Ovary (tissue), 9 donors: Measurements from ENCODE around the gene XPNPEP2. TPM values are rescaled to one million over a fixed set of nuclear protein-coding genes. Genes with fewer than 3 reads are reported as not detected.

ENCODE experiments used
- DNase-seq, 5 donors: peaks; one replicate each; pipeline ENCODE4 v3.0.0-alpha.2; 2019 to 2020
- H3K27ac ChIP-seq, 2 donors: fragments of 200-600 bp; one replicate each; pipeline versions ENCODE4 v1.5.1 to v1.8.0; 2019 to 2022
- H3K27me3 ChIP-seq: fragments of 200-600 bp; one replicate; pipeline ENCODE4 v1.8.0; 2022
- H3K36me3 ChIP-seq: fragments of 200-600 bp; sonication (generic); one replicate; pipeline ENCODE4 v1.5.1; 2019
- H3K4me1 ChIP-seq: one replicate; pipeline ENCODE4 v1.8.1; 2013; ENCODE audit warnings: mild to moderate bottlenecking, moderate library complexity; ENCODE audit not compliant: insufficient read depth
- H3K4me3 ChIP-seq: fragments of 200-600 bp; sonication (generic); one replicate; pipeline ENCODE4 v1.5.1; 2017
- H3K9me3 ChIP-seq, 2 donors: fragments of 200-600 bp in 1 of 2; sonication (generic) in 1 of 2; one replicate each; pipeline versions ENCODE4 v1.5.1 to v1.8.1; 2013 to 2019; ENCODE audit warnings: mild to moderate bottlenecking in 1 of 2, moderate library complexity in 1 of 2
- EP300 ChIP-seq: sonication (generic); formaldehyde crosslinking; IDR thresholded peaks from one replicate; pipeline ENCODE4 v1.6.1; 2017; ENCODE audit warnings: antibody characterized with exemption
- POLR2A ChIP-seq: fragments of 450-650 bp; IDR thresholded peaks from one replicate; pipeline ENCODE4 v1.6.1; 2017; ENCODE audit warnings: antibody characterized with exemption, mild to moderate bottlenecking, moderate library complexity
- WGBS, 3 donors: extraction: QIAGEN DNeasy Blood & Tissue Kit in 1 of 3; methylation state at CpG; one replicate each; pipeline versions ENCODE4 v1.1.5 to v1.1.7; 2013 to 2017; 5-methylcytosine and 5-hydroxymethylcytosine counted together
- intact Hi-C, 4 donors: fragments of 100-400 bp; cut with DNase I; formaldehyde crosslinking; loops; one replicate each; pipeline versions ENCODE4 v1.11.0 to v1.15.1; 2022 to 2023
- polyA plus RNA-seq, 2 donors: library from polyadenylated mRNA; stranded (reverse); fragments of 200-250 nt in 1 of 2; fragments of 350-450 nt in 1 of 2; fragmentation: Illumina TruSeq in 1 of 2; extraction: RNeasy Lipid Tissue Mini Kit (QIAGEN cat#74804) in 1 of 2; gene quantifications; one replicate each; pipeline ENCODE4 v1.2.3, GENCODE V29; 2013 to 2014
- total RNA-seq, 7 donors: library from RNA; depleted of rRNA in 2 of 7; stranded (reverse); fragments of >200 nt in 2 of 7; fragmentation: NEBNext Ultra II Directional in 3 of 7; extraction: Animal tissue kit (Norgen Biotek cat#: 25700) in 3 of 7; gene quantifications; one replicate each; pipeline versions ENCODE4 v1.1.0 to v1.2.4, GENCODE V29; 2016 to 2023
- TF ChIP-seq, protein P1 (sequence below), 3 donors: fragments of 450-650 bp in 2 of 3; fragments of 200-600 bp in 1 of 3; IDR thresholded peaks; one replicate each; pipeline versions ENCODE4 v1.5.1 to v1.8.0; 2016 to 2022; ENCODE audit warnings: antibody characterized with exemption in 3 of 3, mild to moderate bottlenecking in 1 of 3
- donor health status: DM: no; HTN: no; CAD: no; lungs with moderate emphysema.
- donor health status: DM: no; HTN: no; CAD: no.
- donor health status: Bipolar disorder and iron deficiency.
- donor health status: DM: yes; HTN: yes; CAD: no.
- donor health status: DM: no; HTN: no; CAD: no.
- donor health status: DM: yes; HTN: yes; CAD: no.

The XPNPEP2 gene
- total and polyA plus RNA-seq, 9 donors = 0.28 to 6.4 (median 1.4) TPM

DNA sequence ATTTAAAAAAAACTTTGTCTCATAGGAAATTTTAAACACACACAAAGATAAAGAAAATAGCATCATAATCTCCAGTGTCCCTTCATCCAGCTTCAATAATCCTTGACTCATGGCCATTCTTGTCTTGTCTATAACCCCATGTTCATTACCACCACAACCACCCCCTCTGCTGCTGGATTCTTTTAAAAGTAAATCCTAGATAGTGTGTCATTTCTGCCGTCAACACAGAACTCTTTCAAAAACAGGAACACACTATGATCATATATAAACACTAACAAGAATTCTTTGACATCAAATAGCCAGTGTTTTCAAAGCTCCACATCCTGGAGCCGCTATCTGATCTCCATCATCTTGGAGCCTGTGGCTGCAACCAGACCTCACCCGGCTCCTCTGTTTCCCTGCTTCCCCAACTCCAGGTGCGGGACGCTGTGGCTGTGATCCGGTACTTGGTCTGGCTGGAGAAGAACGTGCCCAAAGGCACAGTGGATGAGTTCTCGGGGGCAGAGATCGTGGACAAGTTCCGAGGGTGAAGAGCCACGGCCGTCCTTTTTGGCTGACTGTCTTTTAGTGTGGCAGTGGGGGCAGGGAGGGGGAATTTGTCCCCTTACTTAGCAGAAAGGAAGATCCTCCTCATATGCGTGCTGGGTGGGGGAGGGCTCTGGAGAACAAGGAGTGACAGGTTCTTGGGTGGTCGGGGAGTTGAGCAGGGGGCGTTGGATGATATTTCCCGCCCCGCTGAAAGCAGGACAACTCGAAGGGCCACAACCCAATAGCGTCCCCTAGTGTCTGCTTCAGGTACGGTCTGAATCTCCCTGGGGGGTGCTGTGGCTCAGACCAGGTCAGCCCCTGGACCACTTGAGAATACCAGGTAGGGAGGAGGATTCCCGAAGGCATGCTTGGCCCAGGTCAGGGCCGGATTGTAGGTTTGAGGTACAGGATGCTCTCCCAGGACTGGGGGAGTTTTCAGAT is 15.6 kb downstream of the XPNPEP2 start:
- no peak for TF ChIP-seq EP300
- TF ChIP-seq, protein P1, sequence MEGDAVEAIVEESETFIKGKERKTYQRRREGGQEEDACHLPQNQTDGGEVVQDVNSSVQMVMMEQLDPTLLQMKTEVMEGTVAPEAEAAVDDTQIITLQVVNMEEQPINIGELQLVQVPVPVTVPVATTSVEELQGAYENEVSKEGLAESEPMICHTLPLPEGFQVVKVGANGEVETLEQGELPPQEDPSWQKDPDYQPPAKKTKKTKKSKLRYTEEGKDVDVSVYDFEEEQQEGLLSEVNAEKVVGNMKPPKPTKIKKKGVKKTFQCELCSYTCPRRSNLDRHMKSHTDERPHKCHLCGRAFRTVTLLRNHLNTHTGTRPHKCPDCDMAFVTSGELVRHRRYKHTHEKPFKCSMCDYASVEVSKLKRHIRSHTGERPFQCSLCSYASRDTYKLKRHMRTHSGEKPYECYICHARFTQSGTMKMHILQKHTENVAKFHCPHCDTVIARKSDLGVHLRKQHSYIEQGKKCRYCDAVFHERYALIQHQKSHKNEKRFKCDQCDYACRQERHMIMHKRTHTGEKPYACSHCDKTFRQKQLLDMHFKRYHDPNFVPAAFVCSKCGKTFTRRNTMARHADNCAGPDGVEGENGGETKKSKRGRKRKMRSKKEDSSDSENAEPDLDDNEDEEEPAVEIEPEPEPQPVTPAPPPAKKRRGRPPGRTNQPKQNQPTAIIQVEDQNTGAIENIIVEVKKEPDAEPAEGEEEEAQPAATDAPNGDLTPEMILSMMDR (IDR thresholded peaks at IDR 0.05) = no peak
- no peak for TF ChIP-seq POLR2A
- no peaks in the 10 kb centered on the region for H3K9me3 ChIP-seq
- H3K27ac ChIP-seq = no peak overlapping the region
- no peak for DNase-seq
- intact Hi-C loops = no loop called here
- no peak overlapping the region for H3K4me3 ChIP-seq
- H3K27me3 ChIP-seq = no peaks in the 10 kb centered on the region
- 40 to 67% (median 40%) methylated on average over 22 of the region's 22 CpGs for WGBS, 3 donors
- H3K36me3 ChIP-seq = no peaks in the 10 kb centered on the region
- no peaks in the 10 kb centered on the region for H3K4me1 ChIP-seq

DNA sequence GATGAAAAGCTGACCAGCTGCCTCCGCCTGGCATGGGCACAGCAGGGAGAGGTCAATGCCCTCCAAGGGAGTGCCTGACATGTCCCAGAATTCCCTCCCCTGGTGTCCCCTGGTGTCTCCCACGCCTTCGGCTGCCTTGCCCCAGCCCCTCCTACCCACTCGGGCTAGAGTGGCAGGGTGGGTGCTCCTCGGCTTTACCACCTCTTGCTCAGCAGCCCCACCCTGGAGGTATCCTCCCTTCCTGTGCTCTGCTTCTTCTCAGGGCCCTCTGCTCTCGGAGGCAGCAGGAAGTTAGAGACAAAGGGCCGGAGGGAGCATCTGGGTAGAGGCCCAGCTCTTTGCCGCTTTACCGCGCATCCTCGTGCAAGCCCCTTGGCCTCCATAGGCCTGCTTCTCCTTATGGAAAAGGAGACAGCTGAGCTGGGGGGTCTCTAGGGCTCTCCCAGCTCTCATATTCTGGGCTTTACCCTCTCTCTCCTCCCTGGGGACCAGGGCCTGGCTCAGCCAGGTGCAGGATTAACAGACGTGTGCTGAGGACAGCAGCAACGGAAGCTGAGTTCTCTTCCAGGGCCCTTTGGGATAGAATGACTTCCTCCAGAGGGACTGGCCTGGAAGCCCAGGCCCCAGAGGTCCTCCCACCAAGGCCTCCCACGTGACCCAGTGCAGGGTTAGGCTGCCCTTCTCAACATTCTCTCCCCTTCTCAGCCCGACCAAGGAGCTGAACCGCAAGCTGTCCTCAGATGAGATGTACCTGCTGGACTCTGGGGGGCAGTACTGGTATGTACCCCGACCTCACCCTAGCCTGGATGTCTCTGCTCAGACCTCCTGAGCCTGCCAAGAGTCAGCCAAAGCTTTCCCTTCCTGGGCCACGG is 17.2 kb downstream of the XPNPEP2 start:
- no peak for DNase-seq
- 69 to 74% (median 72%) methylated on average over 17 to 18 of the region's 18 CpGs for WGBS, 3 donors
- Histone ChIP-seq H3K27ac (no peak overlapping the region), H3K4me3 (no peak overlapping the region), H3K9me3 (no peaks in the 10 kb centered on the region), H3K27me3 (no peaks in the 10 kb centered on the region), H3K4me1 (no peaks in the 10 kb centered on the region), H3K36me3 (no peaks in the 10 kb centered on the region)
- TF ChIP-seq, protein P1 (IDR thresholded peaks at IDR 0.05) = no peak
- TF ChIP-seq EP300 (no peak), POLR2A (no peak)
- intact Hi-C loops = no loop called here

DNA sequence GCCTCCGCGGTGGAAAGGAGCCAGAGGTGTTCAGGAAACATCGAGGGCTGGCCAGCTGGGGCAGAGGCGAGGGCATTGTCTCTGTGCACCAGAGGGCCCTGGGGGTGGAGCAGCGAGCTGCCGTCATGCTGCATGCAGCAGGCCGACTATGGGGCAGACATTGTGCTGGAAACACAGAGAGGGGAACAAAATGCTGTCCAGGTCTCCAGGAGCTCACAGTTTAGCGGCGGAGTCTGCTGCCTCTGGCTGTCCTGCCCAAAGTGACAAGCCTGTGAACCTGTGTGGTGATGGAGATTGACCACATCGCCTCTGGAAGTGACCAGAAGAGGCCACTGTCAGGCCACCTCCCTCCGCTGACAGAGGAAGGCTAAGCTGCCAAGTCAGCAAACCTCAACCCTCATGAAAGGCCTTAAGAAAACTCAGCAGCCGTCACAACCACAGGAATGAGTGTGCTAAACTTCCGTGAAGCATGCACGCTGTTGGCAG is 20.8 kb downstream of the XPNPEP2 start:
- TF ChIP-seq POLR2A (no peak), EP300 (no peak)
- Histone ChIP-seq H3K27me3 (no peaks in the 10 kb centered on the region), H3K4me3 (no peak overlapping the region), H3K4me1 (no peaks in the 10 kb centered on the region), H3K9me3 (no peaks in the 10 kb centered on the region), H3K27ac (no peak overlapping the region), H3K36me3 (no peaks in the 10 kb centered on the region)
- DNase-seq = no peak
- 56 to 63% (median 60%) methylated on average over 14 of the region's 14 CpGs for WGBS, 3 donors
- intact Hi-C loops = no loop called here

DNA sequence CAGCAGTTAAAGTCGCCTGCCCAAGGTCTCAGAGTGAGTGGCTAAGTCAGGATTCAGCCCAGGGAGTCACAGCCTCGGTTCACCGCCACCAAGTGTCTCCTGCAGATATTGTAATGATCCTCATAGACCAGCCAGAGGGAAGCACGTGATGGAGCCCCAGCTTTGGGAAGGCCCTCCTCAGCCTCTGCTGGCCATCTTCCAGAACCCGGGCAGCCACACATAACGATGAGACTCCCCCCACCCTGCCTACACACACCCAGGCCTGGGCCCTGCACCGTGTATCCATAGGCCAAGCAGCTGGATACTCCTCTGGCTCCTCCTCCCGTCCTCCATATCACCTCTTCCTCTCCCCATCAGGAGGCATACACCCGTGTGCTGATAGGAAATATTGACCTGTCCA is 21.4 kb downstream of the XPNPEP2 start:
- H3K27me3 ChIP-seq = no peaks in the 10 kb centered on the region
- no peak overlapping the region for H3K27ac ChIP-seq
- intact Hi-C loops = no loop called here

More for the DNA sequence above, 21.4 kb downstream of the XPNPEP2 start:
- DNase-seq = no peak
- Histone ChIP-seq H3K36me3 (no peaks in the 10 kb centered on the region), H3K4me3 (no peak overlapping the region), H3K9me3 (no peaks in the 10 kb centered on the region), H3K4me1 (no peaks in the 10 kb centered on the region)
- 52 to 66% (median 55%) methylated on average over 9 of the region's 9 CpGs for WGBS, 3 donors
- TF ChIP-seq, protein P1 (IDR thresholded peaks at IDR 0.05) = no peak
- TF ChIP-seq EP300 (no peak), POLR2A (no peak)
